Thyroid gland (tissue), 4 donors: ENCODE results near the gene RALB. TPM values are rescaled to one million over a fixed set of nuclear protein-coding genes. Genes with fewer than 3 reads are reported as not detected.

Experiments
- DNase-seq, 2 donors: peaks; one replicate each; pipeline ENCODE4 v3.0.0-alpha.2; 2019
- H3K27ac ChIP-seq, 3 donors: fragments of 200-600 bp; sonication (generic); 1 replicate in 2 of 3; 2 replicates in 1 of 3; pipeline ENCODE4 v1.5.1; 2016 to 2019; ENCODE audit warnings: mild to moderate bottlenecking in 1 of 3, moderate library complexity in 1 of 3
- H3K27me3 ChIP-seq: fragments of 200-600 bp; sonication (generic); one replicate; pipeline ENCODE4 v1.5.1; 2019
- H3K36me3 ChIP-seq, 2 donors: fragments of 200-600 bp; sonication (generic); one replicate each; pipeline ENCODE4 v1.5.1; 2016 to 2019
- H3K4me1 ChIP-seq, 2 donors: fragments of 200-600 bp; sonication (generic); one replicate each; pipeline ENCODE4 v1.5.1; 2017 to 2019
- H3K4me3 ChIP-seq, 3 donors: fragments of 200-600 bp; sonication (generic); replicated peaks in 1 of 3; 1 replicate in 2 of 3; 2 replicates in 1 of 3; pipeline ENCODE4 v1.5.1; 2016; ENCODE audit warnings: mild to moderate bottlenecking in 1 of 3
- H3K9me3 ChIP-seq: fragments of 200-600 bp; sonication (generic); one replicate; pipeline ENCODE4 v1.5.1; 2017
- POLR2A ChIP-seq, 2 donors: fragments of 450-650 bp; IDR thresholded peaks; one replicate each; pipeline ENCODE4 v1.6.1; 2017; ENCODE audit warnings: antibody characterized with exemption in 2 of 2, mild to moderate bottlenecking in 2 of 2, moderate library complexity in 1 of 2
- WGBS, 2 donors: methylation state at CpG; one replicate each; pipeline ENCODE4 v1.1.5; 2017; 5-methylcytosine and 5-hydroxymethylcytosine counted together
- intact Hi-C: fragments of 100-400 bp; cut with DNase I; formaldehyde crosslinking; loops from one replicate; pipeline ENCODE4 v1.15.1; 2023
- total RNA-seq, 4 donors: library from RNA; depleted of rRNA; stranded (reverse); fragments of >200 nt; gene quantifications; one replicate each; pipeline ENCODE4 v1.2.3, GENCODE V29; 2016
- TF ChIP-seq, protein P1 (sequence below), 6 experiments: fragments of 200-600 bp in 3 of 6; fragments of 450-650 bp in 3 of 6; sonication (generic) in 3 of 6; IDR thresholded peaks; one replicate each; pipeline ENCODE4 v1.5.1; 2016 to 2019; ENCODE audit warnings: antibody characterized with exemption in 6 of 6, mild to moderate bottlenecking in 2 of 6, inconsistent platforms in 1 of 6, moderate library complexity in 1 of 6

RALB gene
- total RNA-seq, 4 donors from 2014 or later: 39.7 to 64.2 (median 45.4) TPM

DNA sequence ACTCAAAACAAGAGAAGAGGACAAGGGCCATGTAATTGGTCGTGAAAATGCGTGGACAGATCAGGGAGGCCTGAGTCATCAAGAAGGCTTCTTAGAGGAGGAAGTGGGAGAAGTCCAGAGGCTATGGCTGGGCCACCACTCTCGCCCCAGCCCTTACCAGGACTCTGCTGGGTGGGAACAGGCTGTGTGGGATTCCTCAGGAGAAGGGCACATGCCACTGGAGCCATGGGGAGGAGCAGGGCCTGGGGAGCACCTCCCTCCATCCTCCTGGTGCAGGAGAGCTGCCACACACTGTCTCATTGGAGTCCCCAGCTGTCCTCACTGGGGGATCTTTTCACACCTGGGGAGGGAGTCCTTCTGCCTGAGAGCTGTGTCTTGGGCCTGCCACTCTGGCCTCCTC lies 9.4 kb upstream of the RALB start:
- 72 to 79% methylated on average over 3 of the region's 3 CpGs for WGBS, 2 donors
- Histone ChIP-seq H3K36me3 (no peaks in the 10 kb centered on the region), H3K27ac (no peak overlapping the region), H3K4me1 (peaks cover 0 to 15% of the 10 kb centered on the region in 2 donors), H3K27me3 (no peaks in the 10 kb centered on the region), H3K4me3 (no peak overlapping the region), H3K9me3 (no peaks in the 10 kb centered on the region)
- TF ChIP-seq POLR2A (IDR thresholded peaks at IDR 0.05): no peak
- TF ChIP-seq, protein P1, sequence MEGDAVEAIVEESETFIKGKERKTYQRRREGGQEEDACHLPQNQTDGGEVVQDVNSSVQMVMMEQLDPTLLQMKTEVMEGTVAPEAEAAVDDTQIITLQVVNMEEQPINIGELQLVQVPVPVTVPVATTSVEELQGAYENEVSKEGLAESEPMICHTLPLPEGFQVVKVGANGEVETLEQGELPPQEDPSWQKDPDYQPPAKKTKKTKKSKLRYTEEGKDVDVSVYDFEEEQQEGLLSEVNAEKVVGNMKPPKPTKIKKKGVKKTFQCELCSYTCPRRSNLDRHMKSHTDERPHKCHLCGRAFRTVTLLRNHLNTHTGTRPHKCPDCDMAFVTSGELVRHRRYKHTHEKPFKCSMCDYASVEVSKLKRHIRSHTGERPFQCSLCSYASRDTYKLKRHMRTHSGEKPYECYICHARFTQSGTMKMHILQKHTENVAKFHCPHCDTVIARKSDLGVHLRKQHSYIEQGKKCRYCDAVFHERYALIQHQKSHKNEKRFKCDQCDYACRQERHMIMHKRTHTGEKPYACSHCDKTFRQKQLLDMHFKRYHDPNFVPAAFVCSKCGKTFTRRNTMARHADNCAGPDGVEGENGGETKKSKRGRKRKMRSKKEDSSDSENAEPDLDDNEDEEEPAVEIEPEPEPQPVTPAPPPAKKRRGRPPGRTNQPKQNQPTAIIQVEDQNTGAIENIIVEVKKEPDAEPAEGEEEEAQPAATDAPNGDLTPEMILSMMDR (IDR thresholded peaks at IDR 0.05): no peak
- intact Hi-C loops: no loop called here
- DNase-seq: no peak

DNA sequence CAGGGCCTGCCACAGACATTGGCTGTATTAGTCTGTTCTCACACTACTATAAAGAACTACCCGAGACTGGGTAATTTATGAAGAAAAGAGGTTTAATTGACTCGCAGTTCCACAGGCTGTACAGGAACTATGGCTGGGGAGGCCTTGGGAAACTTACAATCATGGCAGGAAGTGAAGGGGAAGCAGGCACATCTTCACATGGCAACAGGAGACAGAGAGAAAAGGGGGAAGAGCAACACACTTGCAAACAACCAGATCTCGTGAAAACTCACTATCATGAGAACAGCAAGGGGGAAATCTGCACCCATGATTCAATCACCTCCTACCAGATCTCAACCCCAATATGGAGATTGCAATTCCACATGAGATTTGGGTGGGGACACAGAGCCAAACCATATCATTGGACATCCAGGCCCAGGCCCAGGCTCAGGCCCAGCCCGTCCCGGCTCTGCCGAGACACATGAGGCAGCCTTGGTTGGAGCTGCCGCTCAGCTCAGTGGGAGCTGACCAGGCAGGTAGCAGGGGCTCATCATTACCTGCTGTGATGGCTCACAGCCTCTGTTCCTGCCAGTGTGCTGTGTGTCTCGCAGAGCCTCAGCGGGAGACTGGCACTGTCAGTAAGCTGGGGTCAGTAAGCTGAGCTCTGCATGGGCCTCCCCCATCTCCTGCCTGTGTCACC lies 8.6 kb upstream of the RALB start:
- intact Hi-C loops: no loop called here
- H3K9me3 ChIP-seq: no peaks in the 10 kb centered on the region
- WGBS, 2 donors: 98 to 100% methylated on average over 5 to 8 of the region's 9 CpGs
- DNase-seq: no peak
- peaks cover 0 to 8% of the 10 kb centered on the region in 2 donors for H3K4me1 ChIP-seq
- TF ChIP-seq POLR2A (IDR thresholded peaks at IDR 0.05): no peak
- TF ChIP-seq, protein P1 (IDR thresholded peaks at IDR 0.05): no peak
- no peaks in the 10 kb centered on the region for H3K36me3 ChIP-seq
- no peaks in the 10 kb centered on the region for H3K27me3 ChIP-seq
- no peak overlapping the region for H3K27ac ChIP-seq
- no peak overlapping the region for H3K4me3 ChIP-seq

DNA sequence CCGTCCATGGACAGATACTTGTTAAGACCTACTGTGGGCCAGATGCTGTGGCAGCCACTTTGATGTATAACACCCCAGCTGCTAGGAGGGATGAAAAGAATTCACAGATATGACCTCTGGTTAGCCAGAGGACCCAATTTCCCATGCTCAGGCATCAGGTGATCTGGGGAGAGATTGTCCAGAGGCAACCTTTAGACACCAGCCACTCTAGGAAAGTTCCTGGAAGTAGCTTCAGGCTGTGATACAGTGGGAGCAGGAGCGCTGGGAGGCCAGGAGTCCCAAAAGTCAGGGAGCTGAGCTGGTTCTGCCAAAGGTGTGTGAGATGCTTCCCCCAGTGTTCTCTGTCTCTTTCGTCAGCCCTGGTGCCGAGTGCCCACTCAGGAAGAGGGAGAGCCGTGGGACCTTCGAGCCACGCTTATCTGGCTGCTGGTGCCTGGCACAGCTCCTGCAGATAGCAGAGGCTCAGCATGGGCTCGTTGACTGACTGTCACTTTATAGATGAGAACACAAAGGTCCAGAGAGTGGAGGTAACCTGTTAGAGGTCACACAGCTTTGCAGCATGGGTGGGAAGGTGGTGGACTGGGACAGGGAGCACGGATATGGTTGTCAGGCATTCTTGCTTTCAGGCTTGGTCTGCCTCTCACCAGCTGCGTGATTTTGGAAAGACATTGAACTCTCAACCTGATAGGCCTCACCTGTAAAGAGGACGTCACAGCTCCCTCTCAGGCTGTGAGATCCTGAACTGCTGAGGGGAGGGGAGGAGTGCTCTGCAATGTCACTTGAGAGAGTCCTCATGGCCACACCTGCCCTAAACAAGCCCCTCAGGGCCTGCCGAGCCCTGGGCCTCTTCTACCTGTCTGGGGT lies 7.8 kb upstream of the RALB start:
- TF ChIP-seq POLR2A (IDR thresholded peaks at IDR 0.05): no peak
- TF ChIP-seq, protein P1 (IDR thresholded peaks at IDR 0.05): no peak
- Histone ChIP-seq H3K4me1 (no peaks in the 10 kb centered on the region), H3K27me3 (no peaks in the 10 kb centered on the region), H3K4me3 (no peak overlapping the region), H3K27ac (no peak overlapping the region), H3K9me3 (no peaks in the 10 kb centered on the region), H3K36me3 (no peaks in the 10 kb centered on the region)
- 80 to 84% methylated on average over 11 to 12 of the region's 12 CpGs for WGBS, 2 donors
- no peak for DNase-seq
- intact Hi-C loops: no loop called here

DNA sequence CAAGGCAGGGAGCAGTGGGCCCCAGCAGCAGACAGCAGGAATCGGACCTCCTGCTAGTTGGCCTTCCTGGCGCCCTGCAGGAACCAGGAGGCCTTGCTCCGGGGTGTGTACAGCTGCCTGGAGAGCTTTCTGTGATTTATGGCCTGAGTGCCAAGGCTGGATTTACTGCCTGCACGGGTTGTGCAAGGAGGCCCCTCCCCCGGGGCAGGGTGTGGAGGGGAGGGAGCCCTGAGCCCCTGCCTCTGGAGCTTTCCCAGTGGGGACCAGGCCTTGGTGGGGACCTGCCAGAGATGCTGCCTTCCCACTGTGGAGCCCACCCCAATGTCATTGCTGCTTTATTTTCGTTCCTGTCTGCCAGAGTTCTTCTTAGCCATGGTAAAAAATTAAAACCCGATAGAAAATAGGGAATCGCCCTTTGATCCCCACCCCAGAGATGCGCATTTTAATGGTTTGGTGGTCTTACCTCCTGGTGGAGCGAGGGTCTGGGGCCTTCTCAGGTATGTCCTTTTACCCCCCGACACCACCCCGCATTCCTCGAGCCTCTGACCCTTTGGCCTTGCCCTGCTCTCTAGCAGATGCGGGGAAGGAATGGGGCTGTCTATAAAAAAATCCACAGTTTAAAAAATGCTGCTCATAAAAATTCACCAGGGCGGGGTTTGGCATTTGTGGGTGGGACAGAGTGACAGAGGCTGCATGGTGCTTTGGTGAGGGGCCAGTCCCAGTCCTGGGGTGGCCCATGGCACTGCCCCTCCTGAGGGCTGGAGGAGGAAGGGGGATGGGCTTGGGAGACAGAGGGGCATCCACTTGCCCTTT lies 6.9 kb upstream of the RALB start:
- H3K9me3 ChIP-seq: no peaks in the 10 kb centered on the region
- intact Hi-C loops: no loop called here
- H3K4me3 ChIP-seq: no peak overlapping the region
- H3K4me1 ChIP-seq: no peaks in the 10 kb centered on the region
- H3K36me3 ChIP-seq: no peaks in the 10 kb centered on the region
- no peak for DNase-seq
- TF ChIP-seq, protein P1 (IDR thresholded peaks at IDR 0.05): no peak
- no peak for TF ChIP-seq POLR2A (IDR thresholded peaks at IDR 0.05)
- 69 to 80% methylated on average over 13 to 15 of the region's 15 CpGs for WGBS, 2 donors
- no peak overlapping the region for H3K27ac ChIP-seq
- no peaks in the 10 kb centered on the region for H3K27me3 ChIP-seq
